Heart left ventricle (tissue), 16 donors: ENCODE measurements around the gene MAFG. TPM values are rescaled to one million over a fixed set of nuclear protein-coding genes. Genes with fewer than 3 reads are reported as not detected.

Experiments used
- ATAC-seq, 4 donors: fragments of 200-7000 bp; cut with Tn5 transposase; one replicate each; pipeline ENCODE4 v1.9.1; 2020 to 2022; ENCODE audit warnings: moderate library complexity in 4 of 4, mild to moderate bottlenecking in 3 of 4, moderate number of reproducible peaks in 1 of 4
- DNase-seq, 5 donors: peaks; one replicate each; pipeline ENCODE4 v3.0.0-alpha.2; 2020
- H3K27ac ChIP-seq, 12 donors: fragments of 200-600 bp; sonication (generic) in 4 of 12; one replicate each; pipeline versions ENCODE4 v1.5.0 to v1.8.0; 2016 to 2022; ENCODE audit warnings: mild to moderate bottlenecking in 2 of 12
- H3K27me3 ChIP-seq, 9 donors: fragments of 200-600 bp; sonication (generic) in 2 of 9; one replicate each; pipeline versions ENCODE4 v1.5.1 to v1.8.0; 2016 to 2022; ENCODE audit warnings: mild to moderate bottlenecking in 3 of 9
- H3K36me3 ChIP-seq, 9 donors: fragments of 200-600 bp; sonication (generic) in 2 of 9; one replicate each; pipeline versions ENCODE4 v1.5.0 to v1.8.0; 2018 to 2022; ENCODE audit warnings: mild to moderate bottlenecking in 2 of 9
- H3K4me1 ChIP-seq, 12 donors: fragments of 200-600 bp; sonication (generic) in 4 of 12; one replicate each; pipeline versions ENCODE4 v1.5.0 to v1.8.0; 2016 to 2022; ENCODE audit warnings: mild to moderate bottlenecking in 3 of 12
- H3K4me3 ChIP-seq, 12 donors: fragments of 200-600 bp; sonication (generic) in 4 of 12; one replicate each; pipeline versions ENCODE4 v1.5.0 to v1.8.0; 2017 to 2022; ENCODE audit warnings: mild to moderate bottlenecking in 9 of 12, moderate library complexity in 4 of 12
- H3K9me3 ChIP-seq, 12 donors: fragments of 200-600 bp; sonication (generic) in 4 of 12; one replicate each; pipeline versions ENCODE4 v1.5.0 to v1.8.0; 2016 to 2022; ENCODE audit warnings: mild to moderate bottlenecking in 1 of 12
- POLR2A ChIP-seq, 2 donors: fragments of 450-650 bp; IDR thresholded peaks; one replicate each; pipeline ENCODE4 v1.6.1; 2017; ENCODE audit warnings: antibody characterized with exemption in 2 of 2, mild to moderate bottlenecking in 2 of 2, moderate library complexity in 2 of 2
- WGBS, 4 donors: extraction: QIAGEN DNeasy Blood & Tissue Kit in 2 of 4; methylation state at CpG; one replicate each; pipeline versions ENCODE4 v1.1.5 to v1.1.7; 2013 to 2018; 5-methylcytosine and 5-hydroxymethylcytosine counted together
- intact Hi-C, 10 donors: fragments of 100-400 bp; cut with DNase I; formaldehyde crosslinking; loops; one replicate each; pipeline versions ENCODE4 v1.11.1 to v1.14.2; 2022
- polyA plus RNA-seq, 2 donors: library from polyadenylated mRNA; stranded (reverse); fragments of 200-250 nt; gene quantifications; one replicate each; pipeline ENCODE4 v1.2.3, GENCODE V29; 2013
- total RNA-seq, 9 donors: library from RNA; depleted of rRNA in 2 of 9; stranded (reverse); fragments of >200 nt in 2 of 9; fragmentation: NEBNext Ultra II Directional in 3 of 9; extraction: Animal tissue kit (Norgen Biotek cat#: 25700) in 3 of 9; gene quantifications; one replicate each; pipeline versions ENCODE4 v1.1.0 to v1.2.4, GENCODE V29; 2016 to 2023
- TF ChIP-seq, protein P1 (sequence below), 12 donors: fragments of 200-600 bp; sonication (generic) in 4 of 12; IDR thresholded peaks; one replicate each; pipeline versions ENCODE4 v1.5.0 to v1.8.0; 2018 to 2022; ENCODE audit warnings: antibody characterized with exemption in 12 of 12, mild to moderate bottlenecking in 5 of 12
- donor health status: ischemic (EF 13 %, LVEDD 7.1; RV severe dilation, severe dysfunction).
- donor health status: healthy with polysubstance abuse.
- donor health status: DM: no; HTN: yes; CAD: no.
- donor health status: DM: no; HTN: no; CAD: no.
- donor health status: ischemic (EF 25% LVEDD 6.9; RV normal size, moderate dysfunction).
- donor health status: ischemic (EF 25% LVEDD 5.7; RV mildly dilated, moderate dysfunction).
- donor health status: healthy.
- donor health status: DM: yes; HTN: yes; CAD: no.
- donor health status: ischemic (EF 35%, LVEDD 5.7; RV mildly dilated, moderate dysfunction).
- donor health status: nonischemic (EF 11% LVEDD 7.7; RV severe dilation, severe dysfunction).
- donor health status: DM: yes; HTN: yes; CAD: no.
- donor health status: PGD.
- donor health status: ischemic (EF 29% LVEDD 5.4; RV normal size, mild dysfunction).
- donor health status: nonischemic (EF 23%, LVEDD 6.1; RV moderate dilation, normal function).

MAFG gene
- total and polyA plus RNA-seq, 11 donors = 10.2 to 30.5 (median 18.0) TPM

GRCh38 chr17:81884520-81884919 is 43.0 kb downstream of the MAFG start:
- TF ChIP-seq, protein P1, sequence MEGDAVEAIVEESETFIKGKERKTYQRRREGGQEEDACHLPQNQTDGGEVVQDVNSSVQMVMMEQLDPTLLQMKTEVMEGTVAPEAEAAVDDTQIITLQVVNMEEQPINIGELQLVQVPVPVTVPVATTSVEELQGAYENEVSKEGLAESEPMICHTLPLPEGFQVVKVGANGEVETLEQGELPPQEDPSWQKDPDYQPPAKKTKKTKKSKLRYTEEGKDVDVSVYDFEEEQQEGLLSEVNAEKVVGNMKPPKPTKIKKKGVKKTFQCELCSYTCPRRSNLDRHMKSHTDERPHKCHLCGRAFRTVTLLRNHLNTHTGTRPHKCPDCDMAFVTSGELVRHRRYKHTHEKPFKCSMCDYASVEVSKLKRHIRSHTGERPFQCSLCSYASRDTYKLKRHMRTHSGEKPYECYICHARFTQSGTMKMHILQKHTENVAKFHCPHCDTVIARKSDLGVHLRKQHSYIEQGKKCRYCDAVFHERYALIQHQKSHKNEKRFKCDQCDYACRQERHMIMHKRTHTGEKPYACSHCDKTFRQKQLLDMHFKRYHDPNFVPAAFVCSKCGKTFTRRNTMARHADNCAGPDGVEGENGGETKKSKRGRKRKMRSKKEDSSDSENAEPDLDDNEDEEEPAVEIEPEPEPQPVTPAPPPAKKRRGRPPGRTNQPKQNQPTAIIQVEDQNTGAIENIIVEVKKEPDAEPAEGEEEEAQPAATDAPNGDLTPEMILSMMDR (IDR thresholded peaks at IDR 0.05) = no peak
- TF ChIP-seq POLR2A (IDR thresholded peaks at IDR 0.05) = no peak
- 37 to 39% (median 38%) methylated on average over 8 to 11 of the region's 11 CpGs for WGBS, 4 donors
- intact Hi-C loops = loop anchor here in 1 of 10 donors (5.0 kb wide), 1 partner anchor 38 kb away; no protein-coding TSS in a partner anchor
- H3K4me1 ChIP-seq = peaks cover 0 to 18% (median 3%) of the 10 kb centered on the region in 12 donors
- peaks cover 0 to 90% (median 64%) of the 10 kb centered on the region in 9 donors for H3K36me3 ChIP-seq
- ATAC-seq (peak in 3 of 4 donors; percentile 27 to 51 (median 38)), DNase-seq (peak in 1 of 5 donors; percentile 20)
- H3K27ac ChIP-seq = no peak overlapping the region
- H3K27me3 ChIP-seq = no peaks in the 10 kb centered on the region
- no peaks in the 10 kb centered on the region for H3K9me3 ChIP-seq
- no peak overlapping the region for H3K4me3 ChIP-seq

GRCh38 chr17:81879121-81879520 is 48.4 kb downstream of the MAFG start:
- Histone ChIP-seq H3K4me3 (no peak overlapping the region), H3K27ac (no peak overlapping the region), H3K4me1 (no peaks in the 10 kb centered on the region), H3K9me3 (no peaks in the 10 kb centered on the region), H3K27me3 (no peaks in the 10 kb centered on the region), H3K36me3 (peaks cover 0 to 60% (median 34%) of the 10 kb centered on the region in 9 donors)
- WGBS, 4 donors = 91 to 94% (median 93%) methylated on average over 5 of the region's 5 CpGs
- DNase-seq = no peak
- no peak for TF ChIP-seq POLR2A (IDR thresholded peaks at IDR 0.05)
- TF ChIP-seq, protein P1 (IDR thresholded peaks at IDR 0.05) = no peak
- ATAC-seq = no peak
- intact Hi-C loops = no loop called here

DNA sequence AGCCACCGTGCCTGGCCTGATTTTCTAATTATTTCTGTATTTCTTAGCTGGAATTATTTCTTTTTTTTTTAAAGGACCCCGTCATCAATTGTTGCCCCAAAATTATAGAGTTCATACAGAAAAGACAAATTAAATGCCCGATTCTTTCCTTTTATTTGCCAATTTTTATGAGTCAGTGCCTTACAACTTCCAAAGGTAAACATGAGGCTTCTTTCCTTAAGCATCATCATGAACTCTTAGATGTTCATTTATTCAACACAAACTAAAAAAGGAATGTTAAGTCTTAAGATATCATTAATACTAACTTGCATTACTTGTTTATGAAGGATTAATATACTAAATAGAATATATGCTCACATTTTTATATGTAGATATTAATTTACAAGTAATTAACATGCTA is 49.2 kb downstream of the MAFG start:
- H3K27me3 ChIP-seq = no peaks in the 10 kb centered on the region
- TF ChIP-seq, protein P1 (IDR thresholded peaks at IDR 0.05) = no peak
- TF ChIP-seq POLR2A (IDR thresholded peaks at IDR 0.05) = no peak
- no peaks in the 10 kb centered on the region for H3K9me3 ChIP-seq
- intact Hi-C loops = no loop called here
- 93 to 96% (median 95%) methylated on average over 3 of the region's 3 CpGs for WGBS, 4 donors
- no peak overlapping the region for H3K4me3 ChIP-seq
- H3K27ac ChIP-seq = no peak overlapping the region
- no peak for DNase-seq
- H3K4me1 ChIP-seq = no peaks in the 10 kb centered on the region
- peaks cover 0 to 54% (median 31%) of the 10 kb centered on the region in 9 donors for H3K36me3 ChIP-seq
- no peak for ATAC-seq

DNA sequence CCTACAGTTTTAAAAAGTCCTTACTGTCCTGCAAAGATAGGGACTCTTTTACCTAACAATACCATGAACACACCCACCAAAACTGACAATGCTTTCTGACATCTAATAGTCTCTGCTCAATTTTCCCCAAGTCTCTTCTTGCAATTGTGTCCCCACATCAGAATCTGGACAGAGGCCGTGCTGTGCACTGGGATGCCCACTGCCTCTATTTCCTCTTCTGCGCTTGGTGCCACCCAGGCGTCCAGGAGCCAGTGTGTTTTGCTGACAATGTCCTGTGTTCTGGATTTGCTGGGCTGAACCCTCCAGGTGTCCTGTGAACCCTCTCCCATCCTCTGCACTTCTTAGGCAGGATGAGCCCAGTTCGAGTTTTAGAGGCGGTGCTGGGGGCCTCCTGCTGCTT is 50.0 kb downstream of the MAFG start:
- intact Hi-C loops = no loop called here
- TF ChIP-seq, protein P1 (IDR thresholded peaks at IDR 0.05) = no peak
- no peak for TF ChIP-seq POLR2A (IDR thresholded peaks at IDR 0.05)
- H3K9me3 ChIP-seq = no peaks in the 10 kb centered on the region
- DNase-seq (no peak), ATAC-seq (no peak)
- peaks cover 0 to 7% (median 3%) of the 10 kb centered on the region in 12 donors for H3K4me1 ChIP-seq
- WGBS, 4 donors = 92 to 97% (median 94%) methylated on average over 5 of the region's 5 CpGs
- H3K36me3 ChIP-seq = peaks cover 0 to 49% (median 29%) of the 10 kb centered on the region in 9 donors
- no peaks in the 10 kb centered on the region for H3K27me3 ChIP-seq
- no peak overlapping the region for H3K27ac ChIP-seq
- H3K4me3 ChIP-seq = no peak overlapping the region
